ENCODE results near the gene SLC45A1.

SLC45A1 gene

DNA sequence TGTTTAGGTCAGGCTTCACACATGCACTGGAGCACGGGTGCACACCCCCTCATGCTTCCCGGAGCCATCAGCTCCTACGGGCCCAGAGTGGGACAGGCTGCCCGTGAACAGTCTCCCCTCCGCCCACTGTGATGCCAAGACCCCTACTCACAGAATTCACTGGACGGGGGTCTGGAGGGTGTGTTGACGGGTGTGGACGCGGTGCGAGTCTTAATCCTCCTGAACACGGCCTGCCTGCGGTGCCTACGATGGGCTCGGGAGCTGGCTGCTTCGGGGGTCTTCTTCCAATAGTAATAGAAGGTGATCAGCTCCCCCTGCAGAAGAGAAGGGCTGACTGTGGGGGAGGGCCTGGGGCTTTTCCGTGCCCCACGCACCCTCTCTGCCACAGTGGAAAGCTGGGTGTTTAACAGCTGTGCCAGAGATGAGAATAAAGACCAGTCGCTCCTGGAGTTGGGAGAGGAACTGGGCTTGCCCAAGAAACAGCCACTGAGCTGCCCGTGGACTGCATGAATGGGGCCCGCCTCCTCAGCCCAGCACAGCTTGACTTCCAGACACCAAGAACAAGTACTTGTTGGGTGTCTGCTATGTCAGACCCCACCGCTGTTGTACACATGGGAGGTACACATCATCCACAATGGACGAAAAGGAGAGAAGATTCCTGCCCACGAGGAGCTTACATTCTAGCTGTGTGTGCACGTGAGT is 47.9 kb downstream of the SLC45A1 start:
- TF ChIP-seq CTCF (IDR thresholded peaks at IDR 0.05; ENCODE audit: insufficient read depth, low read depth, low read length, missing control alignments): no peak
- no peak for DNase-seq (ENCODE audit: low read depth)
- H3K4me3 ChIP-seq (ENCODE audit: low read depth, low read length): no peak overlapping the region

- DNase-seq (ENCODE audit: low read depth): no peak
- no peak for TF ChIP-seq CTCF (IDR thresholded peaks at IDR 0.05; ENCODE audit: insufficient read depth, low read depth, low read length, missing control alignments)
- H3K4me3 ChIP-seq (ENCODE audit: low read depth, low read length): no peak overlapping the region
Observed at GRCh38 chr1:8367571-8368194, 49.8 kb downstream of the SLC45A1 start.

- no peak for DNase-seq (ENCODE audit: low read depth)
- H3K4me3 ChIP-seq (ENCODE audit: low read depth, low read length): no peak overlapping the region
- TF ChIP-seq CTCF (IDR thresholded peaks at IDR 0.05; ENCODE audit: insufficient read depth, low read depth, low read length, missing control alignments): no peak
Observed at GRCh38 chr1:8368956-8369639, 51.2 kb downstream of the SLC45A1 start.

DNA sequence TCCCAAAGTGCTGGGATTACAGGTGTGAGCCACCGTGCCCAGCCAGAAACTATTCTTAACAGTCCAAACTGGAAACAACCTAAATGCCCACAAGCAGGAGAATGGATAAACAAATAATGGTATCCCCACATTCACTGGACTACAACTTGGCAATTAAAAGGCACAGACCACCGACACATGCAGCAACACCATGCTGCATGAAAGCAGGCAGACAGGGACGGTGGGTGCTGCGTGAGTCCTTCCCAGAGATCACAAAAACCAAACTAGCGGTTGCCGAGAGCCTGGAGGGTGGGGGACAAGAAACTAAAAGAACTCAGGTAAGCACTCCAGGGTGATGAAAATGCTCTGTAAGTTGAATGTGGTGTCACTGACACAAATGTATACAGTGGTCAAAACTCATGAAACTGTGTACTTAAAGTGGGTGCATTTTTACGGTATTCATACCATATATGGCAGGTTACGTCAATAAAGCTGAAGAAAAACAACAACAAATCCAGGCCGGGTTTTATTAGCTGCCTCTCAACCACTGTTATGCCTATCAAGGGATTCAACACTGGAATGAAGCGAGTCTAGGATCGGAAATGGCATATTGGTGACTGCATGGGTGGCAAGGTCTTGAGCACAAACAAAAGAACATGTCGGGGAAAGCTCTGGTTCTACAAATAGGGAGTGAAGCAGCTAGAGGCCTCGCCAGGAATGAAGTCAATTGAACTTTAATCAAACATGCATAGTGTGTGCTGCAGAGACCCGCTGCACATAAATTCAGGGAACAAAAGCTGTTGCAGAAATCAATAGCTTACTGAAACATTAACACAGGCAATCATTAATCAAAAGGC is 52.4 kb downstream of the SLC45A1 start:
- no peak for TF ChIP-seq CTCF (IDR thresholded peaks at IDR 0.05; ENCODE audit: insufficient read depth, low read depth, low read length, missing control alignments)
- DNase-seq (ENCODE audit: low read depth): no peak
- no peak overlapping the region for H3K4me3 ChIP-seq (ENCODE audit: low read depth, low read length)

DNA sequence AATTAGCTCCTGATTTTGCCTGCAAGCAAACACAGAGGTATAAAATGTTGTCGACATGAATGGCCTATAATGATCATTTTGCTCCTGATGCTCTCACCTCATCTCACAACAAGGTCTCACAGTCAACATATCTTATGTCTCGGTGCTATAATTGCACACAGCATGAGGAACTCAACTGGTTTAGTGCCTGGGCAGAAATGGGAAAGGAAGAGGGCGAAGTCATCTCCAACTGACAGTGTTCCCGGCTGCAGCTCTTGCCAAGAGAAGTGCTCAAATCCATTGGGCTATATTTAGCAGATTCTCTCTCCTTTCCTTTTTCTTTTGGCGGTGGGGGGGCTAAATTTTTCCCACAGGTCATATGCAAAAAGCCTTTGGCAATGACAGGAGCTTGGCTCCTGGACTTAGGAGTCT is 53.0 kb downstream of the SLC45A1 start:
- no peak for DNase-seq (ENCODE audit: low read depth)
- no peak overlapping the region for H3K4me3 ChIP-seq (ENCODE audit: low read depth, low read length)
- TF ChIP-seq CTCF (IDR thresholded peaks at IDR 0.05; ENCODE audit: insufficient read depth, low read depth, low read length, missing control alignments): no peak

- DNase-seq (ENCODE audit: low read depth): no peak
- TF ChIP-seq CTCF (IDR thresholded peaks at IDR 0.05; ENCODE audit: insufficient read depth, low read depth, low read length, missing control alignments): no peak
- no peak overlapping the region for H3K4me3 ChIP-seq (ENCODE audit: low read depth, low read length)
Observed at GRCh38 chr1:8371372-8371991, 53.6 kb downstream of the SLC45A1 start.

Data from GM12865 (cell line).